Activated T-helper 1 cell treated with anti-CD3 and anti-CD28 coated beads, Interleukin-12 subunit alpha, Interleukin-12 subunit beta, Interleukin-2, Interleukin-4 antibody, amounts not matched to agents 30 ng/mL and 10 ng/mL and 1 ng/mL, durations not matched to agents 14 hours and 24 hours and 36 hours (primary cell): ENCODE results near the gene NOL8. TPM values are rescaled to one million over a fixed set of nuclear protein-coding genes. Genes with fewer than 3 reads are reported as not detected.

ENCODE experiments used
- total RNA-seq: library from RNA; stranded (reverse); gene quantifications from 2 replicates; pipeline ENCODE4 v1.2.3, GENCODE V29; 2022

NOL8 gene
- total RNA-seq, 1 donor from 2014 or later = 95.5 TPM

Other genes starting within 250 kb of the NOL8 start
- gene SPTLC1, start 209.9 kb downstream of the NOL8 start, total RNA-seq = 60.2 and 62.3 TPM in 2 replicates
- gene IARS1, start 31.7 kb downstream of the NOL8 start, total RNA-seq = 208 and 217 TPM in 2 replicates
- gene CENPP, start 603 bp upstream of the NOL8 start, total RNA-seq = 24.6 and 26.0 TPM in 2 replicates
- not detected in 2 replicates for gene OGN, start 79.2 kb upstream of the NOL8 start, total RNA-seq
- not detected in 2 replicates for gene OMD, start 99.1 kb upstream of the NOL8 start, total RNA-seq
- not detected in 2 replicates for gene ASPN, start 157.2 kb upstream of the NOL8 start, total RNA-seq
- gene ECM2, start 210.6 kb upstream of the NOL8 start, total RNA-seq = not detected in 2 replicates